ENCODE measurements around the gene TEX53. TPM values are rescaled to one million over a fixed set of nuclear protein-coding genes. Genes with fewer than 3 reads are reported as not detected.

Gene TEX53
- total and polyA plus RNA-seq, 4 donors: not detected

DNA sequence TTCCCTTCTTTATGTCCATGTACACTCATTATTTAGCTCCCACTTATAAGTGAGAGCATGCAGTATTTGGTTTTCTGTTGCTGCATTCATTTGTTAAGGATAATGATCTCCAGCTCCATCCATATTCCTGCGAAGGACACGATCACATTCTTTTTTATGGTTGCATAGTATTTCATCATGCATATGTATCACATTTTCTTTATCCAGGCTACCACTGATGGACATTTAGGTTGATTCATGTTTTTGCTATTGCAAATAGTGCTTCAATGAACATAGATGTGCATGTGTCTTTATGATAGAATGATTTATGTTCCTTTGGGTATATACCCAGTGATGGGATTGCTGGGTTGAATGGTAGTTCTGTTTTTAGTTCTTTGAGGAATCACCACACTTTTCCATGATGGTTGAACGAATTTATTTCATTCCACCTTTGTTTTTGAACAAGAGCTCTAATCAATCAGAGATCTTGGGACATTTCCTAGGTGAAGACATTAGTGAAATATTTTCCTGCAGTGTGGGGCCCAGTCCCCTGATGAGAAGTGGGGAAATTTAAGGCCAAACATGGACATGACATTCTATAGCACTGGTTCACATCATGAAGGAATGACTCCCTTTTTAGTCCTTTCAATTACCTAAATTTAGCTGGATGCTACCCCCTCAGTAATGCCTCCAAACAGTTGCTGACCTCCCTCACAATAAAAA lies 31.5 kb upstream of the TEX53 start:
- ATAC-seq (ENCODE audit: insufficient read depth, low FRiP score): no peak
- Histone ChIP-seq H3K9me3 (ENCODE audit: control insufficient read depth in 4 of 4, insufficient read depth in 3 of 4, low read length in 3 of 4) (no peaks in the 10 kb centered on the region), H3K27me3 (ENCODE audit: control insufficient read depth in 3 of 3, insufficient read depth in 3 of 3, low read length in 2 of 3) (no peaks in the 10 kb centered on the region), H3K9ac (ENCODE audit: insufficient read depth in 1 of 2, low read length in 2 of 2) (no peak overlapping the region), H3K36me3 (ENCODE audit: control insufficient read depth in 4 of 4, insufficient read depth in 4 of 4, low read length in 4 of 4) (no peaks in the 10 kb centered on the region), H3K4me3 (no peak overlapping the region), H3K4me1 (ENCODE audit: control insufficient read depth in 5 of 5, insufficient read depth in 5 of 5, low read length in 5 of 5) (peaks cover 0 to 5% (median 0%) of the 10 kb centered on the region in 5 donors), H3K27ac (ENCODE audit: low read depth in 1 of 2, low read length in 1 of 2) (no peak overlapping the region)
- WGBS, 2 donors: 92 to 93% methylated on average over 3 of the region's 3 CpGs
- TF ChIP-seq, protein P1, sequence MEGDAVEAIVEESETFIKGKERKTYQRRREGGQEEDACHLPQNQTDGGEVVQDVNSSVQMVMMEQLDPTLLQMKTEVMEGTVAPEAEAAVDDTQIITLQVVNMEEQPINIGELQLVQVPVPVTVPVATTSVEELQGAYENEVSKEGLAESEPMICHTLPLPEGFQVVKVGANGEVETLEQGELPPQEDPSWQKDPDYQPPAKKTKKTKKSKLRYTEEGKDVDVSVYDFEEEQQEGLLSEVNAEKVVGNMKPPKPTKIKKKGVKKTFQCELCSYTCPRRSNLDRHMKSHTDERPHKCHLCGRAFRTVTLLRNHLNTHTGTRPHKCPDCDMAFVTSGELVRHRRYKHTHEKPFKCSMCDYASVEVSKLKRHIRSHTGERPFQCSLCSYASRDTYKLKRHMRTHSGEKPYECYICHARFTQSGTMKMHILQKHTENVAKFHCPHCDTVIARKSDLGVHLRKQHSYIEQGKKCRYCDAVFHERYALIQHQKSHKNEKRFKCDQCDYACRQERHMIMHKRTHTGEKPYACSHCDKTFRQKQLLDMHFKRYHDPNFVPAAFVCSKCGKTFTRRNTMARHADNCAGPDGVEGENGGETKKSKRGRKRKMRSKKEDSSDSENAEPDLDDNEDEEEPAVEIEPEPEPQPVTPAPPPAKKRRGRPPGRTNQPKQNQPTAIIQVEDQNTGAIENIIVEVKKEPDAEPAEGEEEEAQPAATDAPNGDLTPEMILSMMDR (IDR thresholded peaks at IDR 0.05; ENCODE audit: control extremely low read depth, extremely low read depth): no peak
- no peak for DNase-seq

DNA sequence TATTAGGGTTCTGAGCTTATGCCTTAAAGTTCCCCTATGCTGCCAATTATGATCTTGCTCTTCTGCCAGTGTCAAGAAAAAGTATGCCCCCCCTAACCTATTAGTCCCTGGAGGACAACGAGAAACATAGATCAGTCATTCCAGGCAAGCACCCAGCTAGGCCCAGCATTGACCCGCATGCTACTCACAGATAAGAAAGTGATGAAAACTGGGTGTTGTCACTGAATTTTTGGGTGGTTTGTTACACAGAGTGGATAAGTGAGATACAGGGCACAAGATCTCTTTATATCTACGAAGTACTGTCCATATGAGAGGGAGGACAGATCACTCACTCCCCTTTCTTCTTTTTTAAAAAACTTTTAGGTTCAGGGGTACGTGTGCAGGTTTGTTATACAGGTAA lies 30.8 kb upstream of the TEX53 start:
- WGBS, 2 donors: 91 to 94% methylated on average over 4 of the region's 4 CpGs
- no peak for ATAC-seq (ENCODE audit: insufficient read depth, low FRiP score)
- H3K4me1 ChIP-seq (ENCODE audit: control insufficient read depth in 5 of 5, insufficient read depth in 5 of 5, low read length in 5 of 5): peaks cover 0 to 5% (median 0%) of the 10 kb centered on the region in 5 donors
- H3K9ac ChIP-seq (ENCODE audit: insufficient read depth in 1 of 2, low read length in 2 of 2): no peak overlapping the region
- no peak overlapping the region for H3K4me3 ChIP-seq
- H3K27me3 ChIP-seq (ENCODE audit: control insufficient read depth in 3 of 3, insufficient read depth in 3 of 3, low read length in 2 of 3): no peaks in the 10 kb centered on the region
- TF ChIP-seq, protein P1 (IDR thresholded peaks at IDR 0.05; ENCODE audit: control extremely low read depth, extremely low read depth): no peak
- no peak for DNase-seq
- no peaks in the 10 kb centered on the region for H3K36me3 ChIP-seq (ENCODE audit: control insufficient read depth in 4 of 4, insufficient read depth in 4 of 4, low read length in 4 of 4)
- H3K27ac ChIP-seq (ENCODE audit: low read depth in 1 of 2, low read length in 1 of 2): no peak overlapping the region
- H3K9me3 ChIP-seq (ENCODE audit: control insufficient read depth in 4 of 4, insufficient read depth in 3 of 4, low read length in 3 of 4): no peaks in the 10 kb centered on the region

DNA sequence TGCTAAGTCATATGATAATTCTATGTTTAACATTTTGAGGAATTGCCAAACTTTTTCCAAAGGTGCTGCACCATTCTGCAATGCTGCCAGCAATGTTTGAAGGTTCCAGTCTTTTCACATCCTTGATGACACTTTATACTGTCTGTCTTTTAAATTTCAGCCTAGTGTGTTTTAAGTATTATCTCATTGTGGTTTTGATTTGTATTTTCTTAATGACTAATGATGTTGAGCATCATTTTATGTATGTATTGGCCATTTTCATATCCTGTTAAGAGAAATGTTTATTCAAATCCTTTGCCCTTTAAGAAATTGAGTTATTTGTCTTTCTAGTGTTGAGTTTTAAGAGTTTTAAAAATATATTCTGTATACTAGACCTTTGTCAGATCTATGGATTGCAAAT lies 29.4 kb upstream of the TEX53 start:
- Histone ChIP-seq H3K9ac (ENCODE audit: insufficient read depth in 1 of 2, low read length in 2 of 2) (no peak overlapping the region), H3K27me3 (ENCODE audit: control insufficient read depth in 3 of 3, insufficient read depth in 3 of 3, low read length in 2 of 3) (no peaks in the 10 kb centered on the region), H3K4me1 (ENCODE audit: control insufficient read depth in 5 of 5, insufficient read depth in 5 of 5, low read length in 5 of 5) (no peaks in the 10 kb centered on the region), H3K9me3 (ENCODE audit: control insufficient read depth in 4 of 4, insufficient read depth in 3 of 4, low read length in 3 of 4) (no peaks in the 10 kb centered on the region), H3K36me3 (ENCODE audit: control insufficient read depth in 4 of 4, insufficient read depth in 4 of 4, low read length in 4 of 4) (no peaks in the 10 kb centered on the region), H3K4me3 (no peak overlapping the region), H3K27ac (ENCODE audit: low read depth in 1 of 2, low read length in 1 of 2) (no peak overlapping the region)
- TF ChIP-seq, protein P1 (IDR thresholded peaks at IDR 0.05; ENCODE audit: control extremely low read depth, extremely low read depth): no peak
- DNase-seq (no peak), ATAC-seq (ENCODE audit: insufficient read depth, low FRiP score) (no peak)

DNA sequence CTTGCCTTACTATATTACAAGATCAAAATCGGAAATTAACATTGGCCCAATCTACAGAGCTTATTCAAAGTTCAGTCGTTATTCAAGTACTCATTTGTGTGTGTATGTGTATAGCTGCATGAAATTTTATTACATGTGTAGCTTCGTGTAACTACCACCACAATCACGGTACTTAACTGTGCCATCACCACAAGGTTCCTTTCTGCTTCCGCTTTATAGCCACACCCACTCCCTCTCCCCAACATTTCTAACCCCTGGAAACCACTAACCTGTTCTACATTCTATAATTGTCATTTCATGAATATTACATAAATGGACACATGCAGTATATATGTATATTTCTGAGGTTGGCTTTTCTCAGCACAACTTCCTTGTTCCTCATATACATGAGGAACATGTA lies 28.3 kb upstream of the TEX53 start:
- Histone ChIP-seq H3K4me1 (ENCODE audit: control insufficient read depth in 5 of 5, insufficient read depth in 5 of 5, low read length in 5 of 5) (no peaks in the 10 kb centered on the region), H3K27ac (ENCODE audit: low read depth in 1 of 2, low read length in 1 of 2) (no peak overlapping the region), H3K9ac (ENCODE audit: insufficient read depth in 1 of 2, low read length in 2 of 2) (no peak overlapping the region), H3K27me3 (ENCODE audit: control insufficient read depth in 3 of 3, insufficient read depth in 3 of 3, low read length in 2 of 3) (no peaks in the 10 kb centered on the region), H3K9me3 (ENCODE audit: control insufficient read depth in 4 of 4, insufficient read depth in 3 of 4, low read length in 3 of 4) (no peaks in the 10 kb centered on the region), H3K4me3 (no peak overlapping the region), H3K36me3 (ENCODE audit: control insufficient read depth in 4 of 4, insufficient read depth in 4 of 4, low read length in 4 of 4) (no peaks in the 10 kb centered on the region)
- 83 to 85% methylated on average over 5 of the region's 5 CpGs for WGBS, 2 donors
- DNase-seq (no peak), ATAC-seq (ENCODE audit: insufficient read depth, low FRiP score) (no peak)
- TF ChIP-seq, protein P1 (IDR thresholded peaks at IDR 0.05; ENCODE audit: control extremely low read depth, extremely low read depth): no peak
